Stomach (tissue), 4 donors: Measurements from ENCODE around the gene HINFP.

Experiments used
- POLR2A ChIP-seq, 4 donors: fragments of 450-650 bp; IDR thresholded peaks; one replicate each; pipeline ENCODE4 v1.6.1; 2016; ENCODE audit warnings: antibody characterized with exemption in 4 of 4, control low read depth in 2 of 4, mild to moderate bottlenecking in 1 of 4, moderate library complexity in 1 of 4
- POLR2AphosphoS5 ChIP-seq, 3 donors: sonication (generic); formaldehyde crosslinking; IDR thresholded peaks; one replicate each; pipeline ENCODE4 v1.6.1; 2016; ENCODE audit warnings: antibody characterized with exemption in 3 of 3
- TF ChIP-seq, protein P1 (sequence below), 7 experiments: fragments of 450-650 bp in 4 of 7; fragments of 200-600 bp in 3 of 7; sonication (generic) in 3 of 7; IDR thresholded peaks; one replicate each; pipeline ENCODE4 v1.5.1; 2016 to 2019; ENCODE audit warnings: antibody characterized with exemption in 7 of 7, control low read depth in 2 of 7, mild to moderate bottlenecking in 1 of 7

DNA sequence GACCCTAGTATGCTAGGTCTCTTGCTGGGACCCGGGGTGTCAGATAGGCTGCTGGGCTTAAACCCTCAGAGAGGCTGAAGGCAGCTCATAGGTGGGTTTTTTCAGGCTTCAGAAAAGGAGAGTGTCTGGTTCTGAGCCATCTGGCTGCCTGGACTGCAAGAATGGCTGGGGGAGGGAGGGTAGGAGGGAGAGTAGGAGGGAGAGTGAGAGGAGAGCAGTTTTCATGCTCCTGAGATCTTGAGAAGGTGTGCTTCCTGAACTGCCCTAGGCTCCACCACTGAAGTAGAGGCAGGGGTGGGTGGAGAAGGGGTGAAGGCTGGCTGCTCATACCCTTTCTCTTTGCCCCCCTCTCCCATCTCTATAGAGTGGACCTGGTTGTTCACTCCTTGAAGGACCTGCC, 32.1 kb upstream of the HINFP start:
- TF ChIP-seq, protein P1, sequence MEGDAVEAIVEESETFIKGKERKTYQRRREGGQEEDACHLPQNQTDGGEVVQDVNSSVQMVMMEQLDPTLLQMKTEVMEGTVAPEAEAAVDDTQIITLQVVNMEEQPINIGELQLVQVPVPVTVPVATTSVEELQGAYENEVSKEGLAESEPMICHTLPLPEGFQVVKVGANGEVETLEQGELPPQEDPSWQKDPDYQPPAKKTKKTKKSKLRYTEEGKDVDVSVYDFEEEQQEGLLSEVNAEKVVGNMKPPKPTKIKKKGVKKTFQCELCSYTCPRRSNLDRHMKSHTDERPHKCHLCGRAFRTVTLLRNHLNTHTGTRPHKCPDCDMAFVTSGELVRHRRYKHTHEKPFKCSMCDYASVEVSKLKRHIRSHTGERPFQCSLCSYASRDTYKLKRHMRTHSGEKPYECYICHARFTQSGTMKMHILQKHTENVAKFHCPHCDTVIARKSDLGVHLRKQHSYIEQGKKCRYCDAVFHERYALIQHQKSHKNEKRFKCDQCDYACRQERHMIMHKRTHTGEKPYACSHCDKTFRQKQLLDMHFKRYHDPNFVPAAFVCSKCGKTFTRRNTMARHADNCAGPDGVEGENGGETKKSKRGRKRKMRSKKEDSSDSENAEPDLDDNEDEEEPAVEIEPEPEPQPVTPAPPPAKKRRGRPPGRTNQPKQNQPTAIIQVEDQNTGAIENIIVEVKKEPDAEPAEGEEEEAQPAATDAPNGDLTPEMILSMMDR (IDR thresholded peaks at IDR 0.05): no peak
- TF ChIP-seq POLR2A (IDR thresholded peaks at IDR 0.05) (no peak), POLR2AphosphoS5 (IDR thresholded peaks at IDR 0.05) (no peak)
